Dedifferentiated amniotic fluid mesenchymal stem cell (primary cell): ENCODE results near the gene POLR2A.

Experiments
- DNase-seq: peaks from one replicate; pipeline ENCODE4 v3.0.0-alpha.2; 2016; ENCODE audit errors: extremely low spot score

POLR2A gene

DNA sequence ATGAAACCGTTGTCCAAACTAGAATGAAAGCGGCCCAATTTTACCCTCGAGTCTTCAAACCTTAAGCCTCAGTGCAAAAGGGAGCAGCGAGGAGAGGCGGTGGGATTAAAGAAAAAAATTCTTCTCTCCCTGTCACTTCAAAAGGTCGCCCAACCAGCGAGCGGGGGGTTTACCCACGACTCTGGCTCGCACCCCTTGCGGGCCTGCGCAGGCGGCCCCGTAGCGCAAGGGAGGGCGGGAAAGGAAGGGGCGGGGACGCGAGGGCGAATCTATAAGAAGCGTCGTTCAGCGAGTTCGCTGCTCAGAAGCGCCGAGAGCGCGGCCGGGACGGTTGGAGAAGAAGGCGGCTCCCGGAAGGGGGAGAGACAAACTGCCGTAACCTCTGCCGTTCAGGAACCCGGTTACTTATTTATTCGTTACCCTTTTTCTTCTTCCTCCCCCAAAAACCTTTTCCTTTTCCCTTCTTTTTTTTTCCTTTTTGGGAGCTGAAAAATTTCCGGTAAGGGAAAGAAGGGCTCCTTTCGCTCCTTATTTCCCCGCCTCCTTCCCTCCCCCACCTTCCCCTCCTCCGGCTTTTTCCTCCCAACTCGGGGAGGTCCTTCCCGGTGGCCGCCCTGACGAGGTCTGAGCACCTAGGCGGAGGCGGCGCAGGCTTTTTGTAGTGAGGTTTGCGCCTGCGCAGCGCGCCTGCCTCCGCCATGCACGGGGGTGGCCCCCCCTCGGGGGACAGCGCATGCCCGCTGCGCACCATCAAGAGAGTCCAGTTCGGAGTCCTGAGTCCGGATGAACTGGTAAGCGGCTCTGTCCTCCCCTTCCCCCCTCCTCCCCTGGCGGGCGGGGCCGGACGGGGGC lies at the start of gene POLR2A:
TSS of gene POLR2A (plus strand) at position 300 of the 852 bp plus-strand sequence.
- DNase-seq = peak; percentile 96

- DNase-seq = no peak
These were observed 48.2 kb upstream of the POLR2A start for GRCh38 chr17:7435676-7436555.

DNA sequence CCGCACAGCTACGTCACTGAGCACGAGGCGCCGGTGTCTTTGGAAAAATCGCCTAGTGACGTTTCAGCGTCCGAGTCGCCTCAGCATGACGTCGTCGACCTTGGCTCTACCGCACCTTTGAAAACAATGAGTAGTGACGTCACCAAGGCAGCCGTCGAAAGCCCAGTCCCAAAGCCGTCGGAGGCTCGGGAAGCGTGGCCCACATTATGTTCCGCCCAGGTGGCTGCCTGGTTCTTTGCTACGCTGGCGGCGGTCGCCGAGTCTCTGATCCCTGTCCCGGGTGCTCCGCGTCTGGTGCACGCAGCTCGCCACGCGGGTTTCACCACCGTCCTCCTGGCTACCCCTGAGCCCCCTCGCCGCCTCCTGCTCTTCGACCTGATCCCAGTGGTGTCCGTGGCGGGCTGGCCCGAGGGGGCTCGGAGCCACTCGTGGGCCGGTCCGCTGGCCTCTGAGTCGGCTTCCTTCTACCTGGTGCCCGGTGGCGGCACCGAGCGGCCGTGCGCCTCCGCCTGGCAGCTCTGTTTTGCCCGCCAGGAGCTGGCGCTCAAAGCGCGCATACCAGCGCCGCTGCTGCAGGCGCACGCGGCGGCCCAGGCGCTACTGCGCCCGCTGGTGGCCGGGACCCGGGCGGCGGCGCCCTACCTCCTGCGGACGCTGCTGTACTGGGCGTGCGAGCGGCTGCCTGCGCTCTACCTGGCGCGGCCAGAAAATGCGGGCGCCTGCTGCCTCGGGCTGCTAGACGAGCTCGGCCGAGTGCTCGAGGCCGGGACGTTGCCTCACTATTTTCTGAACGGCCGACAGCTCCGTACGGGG lies 47.4 kb upstream of the POLR2A start:
- peak; percentile 42 for DNase-seq

DNA sequence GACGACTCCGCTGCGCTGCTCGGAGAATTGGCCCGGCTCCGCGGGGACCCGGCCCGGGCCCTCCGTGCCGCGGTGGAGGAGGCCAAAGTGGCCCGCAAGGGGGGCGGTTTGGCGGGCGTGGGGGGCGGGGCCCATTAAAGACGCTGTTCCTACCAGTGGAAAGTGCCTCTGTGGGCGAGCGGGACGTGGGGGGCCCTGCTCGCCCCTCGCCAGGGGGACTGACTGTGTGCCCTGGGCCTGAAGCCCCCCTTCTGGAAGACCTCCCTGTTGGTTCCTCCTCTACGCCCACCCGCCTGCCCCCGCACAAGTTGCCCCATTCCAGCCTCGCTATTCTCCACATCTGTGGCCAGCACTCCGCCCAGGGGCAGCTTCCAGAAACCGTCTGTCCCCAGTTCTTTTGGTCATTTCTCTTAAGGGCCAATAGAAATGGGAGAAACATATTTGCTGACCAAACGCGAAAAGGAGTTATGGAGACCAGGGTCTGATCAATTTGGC lies 46.8 kb upstream of the POLR2A start:
- DNase-seq = no peak

GRCh38 chr17:7437950-7438614 lies 46.1 kb upstream of the POLR2A start:
- DNase-seq = no peak

GRCh38 chr17:7438656-7439460 lies 45.3 kb upstream of the POLR2A start:
- no peak for DNase-seq

GRCh38 chr17:7439462-7440112 lies 44.6 kb upstream of the POLR2A start, which contains the start of gene FGF11:
FGF11 (plus strand) TSS chr17:7439512; CDS start chr17:7439621, 109 bp downstream.
- DNase-seq = no peak

DNA sequence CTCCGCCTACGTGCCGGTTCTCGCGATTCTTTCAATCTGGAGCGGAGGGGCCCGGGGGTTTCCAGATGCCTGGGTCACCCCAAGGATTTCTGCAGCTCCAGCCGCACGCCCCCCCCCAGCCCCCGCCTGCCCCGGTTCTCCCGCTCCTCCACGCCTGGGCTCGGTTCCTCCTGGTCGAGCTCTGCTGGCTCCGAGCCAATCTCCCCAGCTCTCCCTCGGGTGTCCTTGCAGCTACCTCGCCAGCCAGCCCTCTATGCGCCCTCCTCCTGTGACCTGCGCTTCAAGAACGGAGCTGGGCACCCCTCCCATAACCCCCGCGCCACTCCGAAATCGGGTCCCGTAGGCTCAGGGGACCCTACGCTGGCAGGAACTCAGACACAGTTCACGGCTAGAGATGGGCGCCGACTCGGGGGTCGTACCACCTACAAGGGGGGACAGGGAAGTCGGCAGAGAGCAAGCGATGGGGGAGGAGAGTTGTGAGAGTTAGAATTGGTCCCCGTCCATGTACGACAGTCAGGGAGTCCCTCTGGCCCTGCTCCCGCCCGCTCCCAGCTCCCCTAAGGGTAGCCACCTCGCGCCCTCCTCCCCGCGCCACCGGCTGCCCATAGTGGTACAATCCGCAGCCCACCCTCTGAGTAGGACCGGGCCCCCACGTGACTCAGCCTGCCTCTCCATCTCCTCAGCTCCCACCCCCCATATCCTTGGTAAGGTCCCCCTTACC lies 43.9 kb upstream of the POLR2A start:
- no peak for DNase-seq

- DNase-seq = no peak
These were observed 43.4 kb upstream of the POLR2A start for GRCh38 chr17:7440834-7441195.

DNA sequence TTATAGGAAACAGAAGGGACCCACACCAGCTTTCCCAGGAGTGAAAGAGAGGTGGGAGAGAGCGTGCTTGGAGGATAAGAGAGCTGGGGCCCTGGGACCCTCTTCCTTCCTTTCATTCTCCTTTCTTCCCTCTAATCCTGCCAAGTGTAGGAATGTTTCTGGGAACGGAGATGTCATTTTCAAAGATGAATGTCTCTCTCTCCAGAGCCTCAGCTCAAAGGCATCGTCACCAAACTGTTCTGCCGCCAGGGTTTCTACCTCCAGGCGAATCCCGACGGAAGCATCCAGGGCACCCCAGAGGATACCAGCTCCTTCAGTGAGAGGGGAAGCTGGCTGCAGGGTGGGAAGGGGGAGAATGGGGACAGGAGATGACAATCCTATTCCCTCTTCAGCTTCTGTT lies 42.9 kb upstream of the POLR2A start:
- no peak for DNase-seq

GRCh38 chr17:7442142-7442541 lies 42.0 kb upstream of the POLR2A start:
- no peak for DNase-seq

GRCh38 chr17:7443499-7444485 lies 40.4 kb upstream of the POLR2A start:
- no peak for DNase-seq

DNA sequence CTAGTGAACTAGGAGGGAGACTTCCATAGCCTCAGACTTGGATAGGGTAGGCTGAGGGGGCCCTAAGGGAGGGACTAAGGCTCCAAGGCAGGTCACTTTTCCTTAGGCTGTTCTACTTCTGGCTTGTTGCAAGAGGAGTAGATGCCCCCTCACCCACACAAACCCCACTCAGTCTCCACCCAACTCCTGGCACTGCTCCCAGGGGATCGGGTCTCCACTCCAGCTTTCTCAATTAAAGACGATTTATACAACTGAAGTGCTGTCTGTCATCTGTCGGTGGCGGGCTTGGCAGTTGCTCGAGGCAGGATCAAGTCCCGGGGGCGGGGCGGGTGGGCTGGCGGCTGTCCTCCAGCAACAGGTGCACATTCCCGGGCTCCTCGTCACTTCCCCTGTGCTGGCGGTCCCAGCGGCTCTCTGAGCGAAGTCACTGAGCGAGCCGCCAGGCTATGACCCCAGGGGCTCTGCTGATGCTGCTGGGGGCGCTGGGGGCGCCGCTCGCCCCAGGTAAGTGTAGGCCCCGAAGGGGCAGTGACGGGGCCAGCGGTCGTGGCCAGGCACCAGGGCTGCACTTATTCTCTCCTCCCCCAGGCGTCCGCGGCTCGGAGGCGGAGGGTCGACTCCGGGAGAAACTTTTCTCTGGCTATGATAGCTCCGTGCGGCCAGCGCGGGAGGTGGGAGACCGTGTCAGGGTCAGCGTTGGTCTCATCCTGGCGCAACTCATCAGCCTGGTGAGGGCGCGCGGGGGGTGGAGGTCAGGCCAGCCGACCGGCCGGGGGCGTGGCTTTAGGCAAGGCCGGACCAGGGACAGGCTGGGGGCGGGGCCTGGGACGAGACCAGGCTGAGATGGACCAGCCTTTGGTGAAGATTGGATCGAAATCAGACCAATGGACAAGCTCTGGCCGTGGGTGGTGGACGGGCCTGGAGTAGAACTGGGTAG lies 39.2 kb upstream of the POLR2A start, which contains the start of gene CHRNB1:
TSS of gene CHRNB1 (plus strand) at position 380 of the 937 bp plus-strand sequence. CDS start at position 447, 67 bp downstream.
- DNase-seq = no peak

DNA sequence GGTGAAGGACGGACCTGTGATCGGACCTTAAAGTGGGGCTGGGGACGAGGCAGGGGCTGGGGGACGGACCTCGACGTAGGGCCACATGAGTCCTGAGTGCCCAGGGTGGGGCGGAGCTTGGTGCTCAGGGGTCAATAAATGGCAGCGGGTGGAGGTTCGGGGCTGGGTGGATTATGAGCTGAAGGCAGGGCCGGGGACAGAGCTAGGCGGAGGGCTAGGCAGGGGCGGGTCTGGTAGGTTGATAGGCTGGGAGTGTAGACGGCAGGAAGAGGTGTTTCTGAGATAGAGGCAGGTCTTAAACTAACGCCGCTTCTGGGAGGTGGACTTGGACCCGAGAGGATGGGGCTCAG lies 38.6 kb upstream of the POLR2A start:
- DNase-seq = no peak

DNA sequence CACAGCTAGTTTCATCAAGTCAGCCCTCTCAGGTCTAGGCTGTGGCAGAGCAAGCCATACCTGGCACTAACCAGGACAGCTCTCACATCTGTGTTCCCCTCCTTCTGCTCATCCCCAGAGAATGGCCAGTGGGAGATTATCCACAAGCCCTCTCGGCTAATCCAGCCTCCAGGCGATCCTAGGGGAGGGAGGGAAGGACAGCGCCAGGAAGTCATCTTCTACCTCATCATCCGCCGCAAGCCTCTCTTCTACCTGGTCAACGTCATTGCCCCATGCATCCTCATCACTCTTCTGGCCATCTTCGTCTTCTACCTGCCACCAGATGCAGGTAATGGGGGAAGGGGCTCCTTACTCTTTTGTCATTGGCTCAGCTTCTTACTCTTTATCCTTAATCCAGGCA lies 35.7 kb upstream of the POLR2A start:
- no peak for DNase-seq

DNA sequence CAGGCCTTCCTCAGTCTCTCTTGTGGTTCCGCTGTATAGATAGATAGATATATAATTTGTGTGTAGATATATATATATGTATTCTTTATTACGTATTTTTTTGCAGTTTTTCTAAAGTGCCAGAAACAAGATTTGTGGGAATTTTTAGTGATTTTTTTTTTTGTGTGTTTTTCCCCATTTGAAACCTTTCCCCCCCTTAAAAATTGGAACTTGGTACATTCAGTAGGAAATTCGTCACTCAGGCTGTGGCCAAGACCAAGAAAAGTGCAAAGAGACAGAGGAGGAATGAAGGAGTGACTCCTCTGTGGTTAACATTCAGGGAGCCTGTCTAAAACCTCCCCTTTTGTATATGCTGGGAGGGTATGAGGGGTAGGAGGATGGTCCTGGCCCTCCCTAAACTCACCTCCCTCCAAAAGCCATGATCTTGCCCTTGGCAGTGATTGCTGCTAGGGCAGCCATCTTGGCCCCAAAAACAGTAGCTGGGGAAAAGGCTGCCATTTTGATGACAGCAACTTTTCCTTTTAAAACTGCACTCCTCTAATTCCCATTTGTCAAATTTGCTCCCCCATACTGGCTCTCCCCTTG lies 24.1 kb upstream of the POLR2A start:
- no peak for DNase-seq
